ENCODE measurements around the gene ZNF813. TPM values are rescaled to one million over a fixed set of nuclear protein-coding genes. Genes with fewer than 3 reads are reported as not detected.

The ZNF813 gene
- 0.11 to 0.49 TPM (median 0.31 TPM) in 5 replicates for total RNA-seq (2022; extraction: Qiagen RNA extraction; ENCODE audit: low read depth)

GRCh38 chr19:53467485-53468262 is at the start of gene ZNF813:
ZNF813 (plus strand) TSS chr19:53467733; CDS start chr19:53483823, 16,090 bp downstream.

GRCh38 chr19:53431399-53432087 is 36.0 kb upstream of the ZNF813 start, which contains the start of gene ZNF761:
ZNF761 (plus strand) TSS chr19:53431984; CDS start chr19:53447269, 15,285 bp downstream.

GRCh38 chr19:53537521-53538377 is 70.2 kb downstream of the ZNF813 start, which contains the start of gene ZNF331:
ZNF331 (plus strand) TSS chr19:53538145; CDS start chr19:53569377, 31,232 bp downstream.

Other genes with a start within 250 kb of the ZNF813 start
- not detected in 5 replicates for gene ZNF677, start 212.9 kb upstream of the ZNF813 start, total RNA-seq (2022; extraction: Qiagen RNA extraction; ENCODE audit: low read depth)
- not detected in 5 replicates for gene VN1R2, start 209.4 kb upstream of the ZNF813 start, total RNA-seq (2022; extraction: Qiagen RNA extraction; ENCODE audit: low read depth)
- not detected in 5 replicates for gene VN1R4, start 200.0 kb upstream of the ZNF813 start, total RNA-seq (2022; extraction: Qiagen RNA extraction; ENCODE audit: low read depth)
- gene ZNF845, start 134.0 kb upstream of the ZNF813 start, total RNA-seq (2022; extraction: Qiagen RNA extraction; ENCODE audit: low read depth) = 3.1 to 4.6 TPM (median 3.9 TPM) in 5 replicates
- gene ZNF525, start 102.0 kb upstream of the ZNF813 start, total RNA-seq (2022; extraction: Qiagen RNA extraction; ENCODE audit: low read depth) = 0.12 to 0.97 TPM (median 0.33 TPM) in 5 replicates
- 3.0 to 5.2 TPM (median 4.2 TPM) in 5 replicates for gene ZNF765, start 72.6 kb upstream of the ZNF813 start, total RNA-seq (2022; extraction: Qiagen RNA extraction; ENCODE audit: low read depth)
- gene ZNF761, start 35.7 kb upstream of the ZNF813 start, total RNA-seq (2022; extraction: Qiagen RNA extraction; ENCODE audit: low read depth) = 7.4 to 9.2 TPM (median 7.9 TPM) in 5 replicates
- gene ZNF331, start 70.4 kb downstream of the ZNF813 start, total RNA-seq (2022; extraction: Qiagen RNA extraction; ENCODE audit: low read depth) = 11.9 to 15.4 TPM (median 14.2 TPM) in 5 replicates
- gene DPRX, start 164.3 kb downstream of the ZNF813 start, total RNA-seq (2022; extraction: Qiagen RNA extraction; ENCODE audit: low read depth) = not detected in 5 replicates